Right lobe of liver (tissue), 4 donors: ENCODE measurements around the gene PSMA3.

ENCODE experiments used
- CTCF ChIP-seq, 4 donors: fragments of 200-600 bp in 3 of 4; fragments of 450-650 bp in 1 of 4; IDR thresholded peaks; one replicate each; pipeline versions ENCODE4 v1.5.1 to v1.8.0; 2016 to 2022; ENCODE audit warnings: antibody characterized with exemption in 4 of 4, mild to moderate bottlenecking in 2 of 4
- POLR2A ChIP-seq: fragments of 450-650 bp; IDR thresholded peaks from one replicate; pipeline ENCODE4 v1.6.1; 2017; ENCODE audit warnings: antibody characterized with exemption, mild to moderate bottlenecking
- donor health status: DM: no; HTN: no; CAD: no.
- donor health status: DM: no; HTN: no; CAD: no.
- donor health status: DM: no; HTN: yes; CAD: no.

GRCh38 chr14:58287607-58288042 lies 43.0 kb downstream of the PSMA3 start:
- TF ChIP-seq CTCF (IDR thresholded peaks at IDR 0.05) (no peak), POLR2A (no peak)
